K562 (cell line): ENCODE measurements around the gene BLVRA. TPM values are rescaled to one million over a fixed set of nuclear protein-coding genes. Genes with fewer than 3 reads are reported as not detected.

Experiments used
- CREM ChIP-seq: IDR thresholded peaks from 2 replicates; pipeline ENCODE4 v1.6.1; 2014; ENCODE audit warnings: antibody characterized with exemption, low read depth
- CTBP1 ChIP-seq: fragments of 450-650 bp; IDR thresholded peaks from 2 replicates; pipeline ENCODE4 v1.6.1; 2016; ENCODE audit warnings: borderline replicate concordance
- DIDO1 ChIP-seq: fragments of 450-650 bp; IDR thresholded peaks from 2 replicates; pipeline ENCODE4 v1.6.1; 2016; ENCODE audit warnings: low read depth, missing biosample characterization, missing genetic modification characterization
- DMBX1 ChIP-seq: fragments of 250-450 bp; sonication (Bioruptor Pico); IDR thresholded peaks from 2 replicates; pipeline ENCODE4 v1.8.0; 2022; ENCODE audit warnings: inconsistent platforms, mild to moderate bottlenecking, moderate library complexity, borderline replicate concordance
- HMBOX1 ChIP-seq: sonication (generic); IDR thresholded peaks from 2 replicates; pipeline ENCODE4 v1.6.1; 2016
- IFI16 ChIP-seq: fragments of 250-450 bp; sonication (Bioruptor Pico); IDR thresholded peaks from 2 replicates; pipeline ENCODE4 v2.1.2; 2022; ENCODE audit warnings: mild to moderate bottlenecking, inconsistent platforms
- LCOR ChIP-seq: sonication (generic); formaldehyde crosslinking; IDR thresholded peaks from 2 replicates; pipeline ENCODE4 v1.8.0; 2022; ENCODE audit warnings: mild to moderate bottlenecking, missing genetic modification reagents
- MBD2 ChIP-seq: sonication (generic); IDR thresholded peaks from 2 replicates; pipeline ENCODE4 v1.6.1; 2016; ENCODE audit warnings: low read depth, borderline replicate concordance
- MECOM ChIP-seq: fragments of 250-450 bp; sonication (Bioruptor Pico); IDR thresholded peaks from 2 replicates; pipeline ENCODE4 v1.8.0; 2022; ENCODE audit warnings: inconsistent platforms
- MITF ChIP-seq: IDR thresholded peaks from 2 replicates; pipeline ENCODE4 v1.6.1; 2014; ENCODE audit warnings: antibody characterized with exemption
- MTA1 ChIP-seq: fragments of 450-650 bp; IDR thresholded peaks from 2 replicates; pipeline ENCODE4 v1.6.1; 2017; ENCODE audit warnings: borderline replicate concordance
- NCOR1 ChIP-seq: fragments of 450-650 bp; IDR thresholded peaks from 2 replicates; pipeline ENCODE4 v1.6.1; 2016; ENCODE audit warnings: mild to moderate bottlenecking, moderate library complexity
- RCOR1 ChIP-seq, 2 experiments: IDR thresholded peaks; 2 replicates each; pipeline ENCODE4 v1.6.1; 2012; ENCODE audit warnings: low read depth in 2 of 2, low read length in 2 of 2, borderline replicate concordance in 1 of 2, improper control_type of control experiment in 1 of 2
- SOX6 ChIP-seq: fragments of 450-650 bp; IDR thresholded peaks from 2 replicates; pipeline ENCODE4 v1.6.1; 2014; ENCODE audit warnings: mild to moderate bottlenecking
- TAL1 ChIP-seq: fragments of 450-650 bp; IDR thresholded peaks from 2 replicates; pipeline ENCODE4 v1.6.1; 2016; ENCODE audit warnings: mild to moderate bottlenecking
- TEAD4 ChIP-seq, 2 experiments: sonication (generic) in 1 of 2; formaldehyde crosslinking in 1 of 2; IDR thresholded peaks; 2 replicates each; pipeline versions ENCODE4 v1.6.1 to v1.8.0; 2012 to 2022; ENCODE audit warnings: borderline replicate concordance in 1 of 2, inconsistent platforms in 1 of 2, low read length in 1 of 2, mild to moderate bottlenecking in 1 of 2, missing genetic modification reagents in 1 of 2
- TRIM24 ChIP-seq, 2 experiments: fragments of 450-650 bp; IDR thresholded peaks; 2 replicates each; pipeline ENCODE4 v1.6.1; 2016
- ZBTB17 ChIP-seq: fragments of 450-650 bp; formaldehyde crosslinking; IDR thresholded peaks from 2 replicates; pipeline ENCODE4 v1.4.0; 2020; ENCODE audit warnings: mild to moderate bottlenecking
- ZBTB9 ChIP-seq: fragments of 450-650 bp; formaldehyde crosslinking; IDR thresholded peaks from 2 replicates; pipeline ENCODE4 v1.4.0; 2020; ENCODE audit warnings: mild to moderate bottlenecking, moderate library complexity
- ZFX ChIP-seq: sonication (generic); formaldehyde crosslinking; IDR thresholded peaks from 2 replicates; pipeline ENCODE4 v1.8.0; 2022; ENCODE audit warnings: mild to moderate bottlenecking, missing genetic modification reagents, moderate library complexity
- ZNF3 ChIP-seq: fragments of 250-450 bp; sonication (Bioruptor Pico); IDR thresholded peaks from 2 replicates; pipeline ENCODE4 v1.5.0; 2021; ENCODE audit warnings: mild to moderate bottlenecking, moderate library complexity
- polyA plus RNA-seq, 8 experiments: library from polyadenylated mRNA; depleted of rRNA in 4 of 8; stranded (reverse) in 5 of 8; unstranded in 3 of 8; fragments of >200 nt; fragmentation: Nextera tagmentation in 2 of 8; fragmentation: Illumina TruSeq in 1 of 8; extraction: Ambion mirVana in 2 of 8; extraction: Trizol in 1 of 8; gene quantifications; 2 replicates each; pipeline versions ENCODE4 v1.2.1 to v1.2.3, GENCODE V29; 2011 to 2014; ENCODE audit warnings: inconsistent platforms in 1 of 8, missing spikeins in 1 of 8
- total RNA-seq, 7 experiments: library from RNA; depleted of rRNA in 6 of 7; stranded (reverse); fragments of >200 nt in 6 of 7; fragmentation: Illumina TruSeq in 2 of 7; extraction: Trizol in 2 of 7; gene quantifications; 2 replicates each; pipeline versions ENCODE4 v1.2.1 to v1.2.3, GENCODE V29; 2011 to 2021; ENCODE audit warnings: low replicate concordance in 1 of 7

BLVRA gene
- total and polyA plus RNA-seq, 9 of the 15 experiments (the other 6 are each of a cell fraction or from before 2014, with no cell fraction given), result 48.5 to 147 (median 61.5) TPM

GRCh38 chr7:43768201-43768886, 9.9 kb downstream of the BLVRA start (continued):
- peak; percentile 72; the same call in 1 of the 2 replicates for TF ChIP-seq MITF
- TF ChIP-seq TEAD4 (IDR thresholded peaks at IDR 0.05; ENCODE audit: low read length), result peak; percentile 37; the same call in 1 of the 2 replicates
- no peak for TF ChIP-seq TEAD4 (CRISPR knock-in tag; IDR thresholded peaks at IDR 0.05; ENCODE audit: borderline replicate concordance)
- peak in 1 of 2 experiments; percentile 65; a peak in 2 of 4 replicates for TF ChIP-seq RCOR1 (IDR thresholded peaks at IDR 0.05; ENCODE audit: borderline replicate concordance in 1 of 2, low read depth in 2 of 2, low read length in 2 of 2)
- peak; percentile 40; the same call in 1 of the 2 replicates for TF ChIP-seq MECOM (CRISPR knock-in tag)
- TF ChIP-seq NCOR1, result peak; percentile 35; the same call in 1 of the 2 replicates
- 0 out of 2 replicates have a peak, but pooled peaks have one; percentile 37 for TF ChIP-seq CREM
- peak; percentile 46 for TF ChIP-seq HMBOX1
- TF ChIP-seq ZBTB9 (CRISPR knock-in tag), result no peak
- TF ChIP-seq DMBX1 (CRISPR knock-in tag), result no peak
- peak; percentile 63; the same call in 1 of the 2 replicates for TF ChIP-seq CTBP1
- TF ChIP-seq TAL1, result 0 out of 2 replicates have a peak, but pooled peaks have one; percentile 16
- no peak for TF ChIP-seq TRIM24 (IDR thresholded peaks at IDR 0.05)
- peak; percentile 83; the same call in 1 of the 2 replicates for TF ChIP-seq SOX6
- TF ChIP-seq LCOR (CRISPR knock-in tag), result peak; percentile 62; the same call in 1 of the 2 replicates
- TF ChIP-seq MTA1, result peak; percentile 58; the same call in 1 of the 2 replicates
- peak; percentile 37; the same call in 1 of the 2 replicates for TF ChIP-seq ZFX (CRISPR knock-in tag)
- TF ChIP-seq ZNF3 (CRISPR knock-in tag), result no peak
- 0 out of 2 replicates have a peak, but pooled peaks have one; percentile 21 for TF ChIP-seq ZBTB17 (CRISPR knock-in tag)
- no peak for TF ChIP-seq IFI16 (CRISPR knock-in tag)
- TF ChIP-seq DIDO1, result no peak; the same call in 1 of the 2 replicates
- peak; percentile 13; the same call in 1 of the 2 replicates for TF ChIP-seq MBD2
